ENCODE data around the gene NPSR1. TPM values are rescaled to one million over a fixed set of nuclear protein-coding genes. Genes with fewer than 3 reads are reported as not detected.

Gene NPSR1
- polyA plus RNA-seq, 1 of the 3 experiments (the other 2 are of a cell fraction) = not detected

DNA sequence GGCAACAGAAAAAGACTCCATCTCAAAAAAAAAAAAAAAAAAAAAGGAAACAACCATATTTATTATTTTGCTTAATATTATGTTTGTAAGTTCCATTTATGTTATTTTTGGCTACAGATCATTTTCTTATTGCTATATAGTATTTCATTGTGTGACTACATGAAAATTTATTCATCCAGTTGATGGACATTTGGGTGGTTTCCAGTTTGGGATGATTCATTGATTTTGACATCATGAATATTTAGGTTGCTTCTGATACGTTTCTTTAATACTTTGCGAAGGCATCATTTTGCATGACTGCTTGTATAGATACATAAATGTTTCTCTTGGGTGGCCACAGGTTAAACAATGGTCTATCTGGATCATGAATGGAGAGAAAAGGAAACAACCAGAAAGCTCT, 2.0 kb upstream of the NPSR1 start:
- no peaks in the 10 kb centered on the region for H3K9me3 ChIP-seq
- CTCF ChIA-PET = no interaction called here

GRCh38 chr7:34659472-34660075, 1.6 kb downstream of the NPSR1 start:
- no peaks in the 10 kb centered on the region for H3K9me2 ChIP-seq
- no peaks in the 10 kb centered on the region for H4K20me1 ChIP-seq (ENCODE audit: insufficient read depth)
- no peak overlapping the region for H3K27ac ChIP-seq (ENCODE audit: low read depth in 2 of 2, low read length in 1 of 2)
- H3K9ac ChIP-seq = no peak overlapping the region
- H3K9me3 ChIP-seq = no peaks in the 10 kb centered on the region
- no peak overlapping the region for H3K4me2 ChIP-seq
- H2AFZ ChIP-seq (ENCODE audit: low read depth) = no peak overlapping the region
- H3K27me3 ChIP-seq (ENCODE audit: insufficient read depth) = peaks cover 55% of the 10 kb centered on the region
- CTCF ChIA-PET = no interaction called here
- H3K79me2 ChIP-seq (ENCODE audit: insufficient read depth) = no peaks in the 10 kb centered on the region
- no peaks in the 10 kb centered on the region for H3F3A ChIP-seq (replicated peaks; ENCODE audit: insufficient read depth)
- H3K4me3 ChIP-seq (ENCODE audit: low read depth in 2 of 2, low read length in 1 of 2) = no peak overlapping the region
- no peaks in the 10 kb centered on the region for H3K36me3 ChIP-seq (replicated peaks in 1 of 2; ENCODE audit: control insufficient read depth in 1 of 2, insufficient read depth in 2 of 2, low read length in 1 of 2)
- no peaks in the 10 kb centered on the region for H3K4me1 ChIP-seq (ENCODE audit: control insufficient read depth in 1 of 2, insufficient read depth in 2 of 2, low read depth in 1 of 2, low read length in 1 of 2)
- DNase-seq = no peak
- WGBS (ENCODE audit: low lambda C conversion rate) = 2% methylated on average over 3 of the region's 3 CpGs
- POLR2A ChIA-PET = no interaction called here
- no peak for TF ChIP-seq JUND (IDR thresholded peaks at IDR 0.05)
- TF ChIP-seq POLR2AphosphoS5 (IDR thresholded peaks at IDR 0.05; ENCODE audit: low read depth, low read length) = no peak
- no peak for TF ChIP-seq EZH2phosphoT487 (IDR thresholded peaks at IDR 0.05; ENCODE audit: borderline replicate concordance, low read depth)
- TF ChIP-seq, protein P1, sequence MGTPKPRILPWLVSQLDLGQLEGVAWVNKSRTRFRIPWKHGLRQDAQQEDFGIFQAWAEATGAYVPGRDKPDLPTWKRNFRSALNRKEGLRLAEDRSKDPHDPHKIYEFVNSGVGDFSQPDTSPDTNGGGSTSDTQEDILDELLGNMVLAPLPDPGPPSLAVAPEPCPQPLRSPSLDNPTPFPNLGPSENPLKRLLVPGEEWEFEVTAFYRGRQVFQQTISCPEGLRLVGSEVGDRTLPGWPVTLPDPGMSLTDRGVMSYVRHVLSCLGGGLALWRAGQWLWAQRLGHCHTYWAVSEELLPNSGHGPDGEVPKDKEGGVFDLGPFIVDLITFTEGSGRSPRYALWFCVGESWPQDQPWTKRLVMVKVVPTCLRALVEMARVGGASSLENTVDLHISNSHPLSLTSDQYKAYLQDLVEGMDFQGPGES (IDR thresholded peaks at IDR 0.05; ENCODE audit: low read depth, low read length) = no peak
- no peak for TF ChIP-seq MXI1 (IDR thresholded peaks at IDR 0.05; ENCODE audit: low read depth, low read length)
- TF ChIP-seq TEAD4 (IDR thresholded peaks at IDR 0.05; ENCODE audit: borderline replicate concordance, insufficient read depth) = no peak
- no peak for TF ChIP-seq CHD2 (IDR thresholded peaks at IDR 0.05; ENCODE audit: low read length, partially characterized antibody)
- no peak for TF ChIP-seq GABPA (IDR thresholded peaks at IDR 0.05; ENCODE audit: low read depth)
- no peak for TF ChIP-seq ELF1 (IDR thresholded peaks at IDR 0.05)
- TF ChIP-seq RAD21 (IDR thresholded peaks at IDR 0.05; ENCODE audit: low read length) = no peak
- TF ChIP-seq TAF1 (IDR thresholded peaks at IDR 0.05; ENCODE audit: borderline replicate concordance, low read depth, low read length) = no peak
- TF ChIP-seq YY1 (IDR thresholded peaks at IDR 0.05; ENCODE audit: low read depth) = no peak
- TF ChIP-seq ZBTB33 (IDR thresholded peaks at IDR 0.05; ENCODE audit: borderline replicate concordance, low read depth) = no peak
- TF ChIP-seq EP300 (IDR thresholded peaks at IDR 0.05; ENCODE audit: borderline replicate concordance in 1 of 2, low read depth in 1 of 2, low read length in 1 of 2) = no peak

More for the DNA sequence above, 2.0 kb upstream of the NPSR1 start:
- Histone ChIP-seq H3K36me3 (replicated peaks in 1 of 2; ENCODE audit: control insufficient read depth in 1 of 2, insufficient read depth in 2 of 2, low read length in 1 of 2) (no peaks in the 10 kb centered on the region), H3K79me2 (ENCODE audit: insufficient read depth) (no peaks in the 10 kb centered on the region), H3K9me2 (no peaks in the 10 kb centered on the region), H3K4me3 (ENCODE audit: low read depth in 2 of 2, low read length in 1 of 2) (no peak overlapping the region), H3K9ac (no peak overlapping the region), H3F3A (replicated peaks; ENCODE audit: insufficient read depth) (no peaks in the 10 kb centered on the region), H3K4me2 (no peak overlapping the region), H3K4me1 (ENCODE audit: control insufficient read depth in 1 of 2, insufficient read depth in 2 of 2, low read depth in 1 of 2, low read length in 1 of 2) (no peaks in the 10 kb centered on the region), H2AFZ (ENCODE audit: low read depth) (no peak overlapping the region), H3K27me3 (ENCODE audit: insufficient read depth) (peaks cover 21% of the 10 kb centered on the region), H3K27ac (ENCODE audit: low read depth in 2 of 2, low read length in 1 of 2) (no peak overlapping the region), H4K20me1 (ENCODE audit: insufficient read depth) (no peaks in the 10 kb centered on the region)
- WGBS (ENCODE audit: low lambda C conversion rate) = 5% methylated on average over 2 of the region's 2 CpGs
- DNase-seq = no peak
- POLR2A ChIA-PET = no interaction called here
- TF ChIP-seq GATA2 (CRISPR knock-in tag; IDR thresholded peaks at IDR 0.05) (no peak), REST (IDR thresholded peaks at IDR 0.05; ENCODE audit: low read depth, low read length) (no peak), RAD21 (IDR thresholded peaks at IDR 0.05; ENCODE audit: low read length) (no peak), NFIC (IDR thresholded peaks at IDR 0.05; ENCODE audit: borderline replicate concordance) (no peak), TAF1 (IDR thresholded peaks at IDR 0.05; ENCODE audit: borderline replicate concordance, low read depth, low read length) (no peak), SIN3A (IDR thresholded peaks at IDR 0.05; ENCODE audit: borderline replicate concordance, low read depth, low read length) (no peak), EZH2phosphoT487 (IDR thresholded peaks at IDR 0.05; ENCODE audit: borderline replicate concordance, low read depth) (no peak), EP300 (IDR thresholded peaks at IDR 0.05; ENCODE audit: borderline replicate concordance in 1 of 2, low read depth in 1 of 2, low read length in 1 of 2) (no peak), JUND (IDR thresholded peaks at IDR 0.05) (no peak)

Data from SK-N-SH (cell line).